Skin epidermis (tissue), 12 donors: ENCODE measurements around the gene RABGGTA.
"Not testable (repeated sequence)": the region's sequence is repeated elsewhere in the genome, so short reads cannot be mapped to it uniquely, and the experiment has no call there.

ENCODE experiments used
- H3K27ac ChIP-seq, 21 experiments: fragments of 200-600 bp; sonication (generic) in 11 of 21; one replicate each; pipeline ENCODE4 v1.5.0; 2020; ENCODE audit warnings: mild to moderate bottlenecking in 3 of 21, inconsistent platforms in 2 of 21, moderate library complexity in 2 of 21
- H3K4me3 ChIP-seq, 7 experiments: fragments of 200-600 bp; sonication (generic) in 2 of 7; one replicate each; pipeline ENCODE4 v1.5.0; 2020; ENCODE audit warnings: inconsistent platforms in 2 of 7, mild to moderate bottlenecking in 2 of 7, moderate library complexity in 1 of 7

The RABGGTA gene

GRCh38 chr14:24233538-24233866 lies 37.9 kb downstream of the RABGGTA start:
- Histone ChIP-seq H3K4me3 (peak overlapping the region; percentile 59 to 87 (median 69)), H3K27ac (peak overlapping the region in 16 of 21 experiments; percentile 78 to 97 (median 91))

GRCh38 chr14:24232645-24233537 lies 38.5 kb downstream of the RABGGTA start, which contains the start of gene GMPR2:
Gene GMPR2 (plus strand): TSS chr14:24232929. CDS start chr14:24233254, 325 bp downstream.
- H3K4me3 ChIP-seq: peak within 1 kb of the TSS; percentile 59 to 87 (median 69)
- peak within 1 kb of the TSS; percentile 17 to 97 (median 90) for H3K27ac ChIP-seq

GRCh38 chr14:24232121-24232644 lies 39.2 kb downstream of the RABGGTA start, which contains the start of gene NEDD8:
Gene NEDD8 (minus strand): TSS chr14:24232367. CDS start chr14:24232267, 100 bp downstream.
- H3K4me3 ChIP-seq: peak within 1 kb of the TSS; percentile 59 to 87 (median 69)
- peak within 1 kb of the TSS; percentile 17 to 97 (median 90) for H3K27ac ChIP-seq

- peak overlapping the region; percentile 17 to 97 (median 90) for H3K27ac ChIP-seq
- peak overlapping the region; percentile 59 to 87 (median 69) for H3K4me3 ChIP-seq
Observed at GRCh38 chr14:24231263-24232120, 39.9 kb downstream of the RABGGTA start.

- no peak overlapping the region for H3K4me3 ChIP-seq
- H3K27ac ChIP-seq: no peak overlapping the region
Observed at GRCh38 chr14:24228902-24229301, 42.5 kb downstream of the RABGGTA start.

GRCh38 chr14:24226473-24226872 lies 44.9 kb downstream of the RABGGTA start:
- Histone ChIP-seq H3K4me3 (no peak overlapping the region), H3K27ac (no peak overlapping the region)

GRCh38 chr14:24224618-24225071 lies 46.8 kb downstream of the RABGGTA start:
- peak overlapping the region in 4 of 21 experiments; percentile 13 to 62 (median 25) for H3K27ac ChIP-seq
- H3K4me3 ChIP-seq: no peak overlapping the region

GRCh38 chr14:24222987-24223386 lies 48.4 kb downstream of the RABGGTA start:
- H3K4me3 ChIP-seq, H3K27ac ChIP-seq: not testable (repeated sequence)

GRCh38 chr14:24219521-24219920 lies 51.9 kb downstream of the RABGGTA start:
- Histone ChIP-seq H3K4me3 (no peak overlapping the region), H3K27ac (no peak overlapping the region)

- Histone ChIP-seq H3K27ac (peak overlapping the region in 1 of 21 experiments; percentile 41), H3K4me3 (no peak overlapping the region)
Observed at GRCh38 chr14:24219080-24219479, 52.3 kb downstream of the RABGGTA start.

- not testable (repeated sequence) for H3K4me3 ChIP-seq
- peak overlapping the region in 4 of 21 experiments; percentile 84 to 93 (median 88) for H3K27ac ChIP-seq
Observed at GRCh38 chr14:24216876-24217275, 54.5 kb downstream of the RABGGTA start.

- Histone ChIP-seq H3K4me3 (peak overlapping the region in 2 of 7 experiments; percentile 54 to 65), H3K27ac (peak overlapping the region in 14 of 21 experiments; percentile 63 to 95 (median 89))
Observed at GRCh38 chr14:24216345-24216699, 55.1 kb downstream of the RABGGTA start.
